HepG2 (cell line): ENCODE results near the gene METTL26. TPM values are rescaled to one million over a fixed set of nuclear protein-coding genes. Genes with fewer than 3 reads are reported as not detected.

ENCODE experiments used
- DNMT3B ChIP-seq: conservative IDR thresholded peaks from 2 replicates; pipeline ENCODE4 v1.6.1; 2016; ENCODE audit warnings: missing biosample characterization, control low read depth
- ELF1 ChIP-seq: sonication (generic); formaldehyde crosslinking; IDR thresholded peaks from 2 replicates; pipeline ENCODE4 v1.4.0; 2020; ENCODE audit warnings: missing genetic modification reagents
- GATA4 ChIP-seq: sonication (generic); IDR thresholded peaks from 2 replicates; pipeline ENCODE4 v1.6.1; 2016; ENCODE audit warnings: antibody characterized with exemption, low read depth, borderline replicate concordance
- HDAC1 ChIP-seq: sonication (generic); formaldehyde crosslinking; IDR thresholded peaks from 2 replicates; pipeline ENCODE4 v1.5.1; 2020; ENCODE audit warnings: mild to moderate bottlenecking, missing genetic modification reagents
- KDM4B ChIP-seq: sonication (generic); formaldehyde crosslinking; IDR thresholded peaks from 2 replicates; pipeline ENCODE4 v1.4.0; 2020; ENCODE audit warnings: missing genetic modification reagents
- KDM6A ChIP-seq: IDR thresholded peaks from 2 replicates; pipeline ENCODE4 v1.6.1; 2016; ENCODE audit warnings: low read depth
- MIER3 ChIP-seq: IDR thresholded peaks from 2 replicates; pipeline ENCODE4 v1.6.1; 2016; ENCODE audit warnings: missing compliant biosample characterization, borderline replicate concordance
- MTA1 ChIP-seq: sonication (generic); formaldehyde crosslinking; IDR thresholded peaks from 2 replicates; pipeline ENCODE4 v1.4.0; 2020; ENCODE audit warnings: missing genetic modification reagents, mild to moderate bottlenecking, borderline replicate concordance
- PPARG ChIP-seq: conservative IDR thresholded peaks from 2 replicates; pipeline ENCODE4 v1.6.1; 2016; ENCODE audit warnings: missing biosample characterization, missing genetic modification reagents
- SRF ChIP-seq: IDR thresholded peaks from 2 replicates; pipeline ENCODE4 v1.6.1; 2011; ENCODE audit warnings: mild to moderate bottlenecking, low read depth, low read length, moderate library complexity
- ZBTB38 ChIP-seq: sonication (generic); formaldehyde crosslinking; IDR thresholded peaks from 2 replicates; pipeline ENCODE4 v1.5.1; 2020; ENCODE audit warnings: mild to moderate bottlenecking, missing genetic modification reagents
- ZNF136 ChIP-seq: sonication (generic); formaldehyde crosslinking; IDR thresholded peaks from 2 replicates; pipeline ENCODE4 v1.8.1; 2022; ENCODE audit warnings: low read depth, mild to moderate bottlenecking, moderate library complexity, missing genetic modification reagents
- ZNF234 ChIP-seq: sonication (generic); formaldehyde crosslinking; conservative IDR thresholded peaks from 2 replicates; pipeline ENCODE4 v1.5.1; 2020; ENCODE audit warnings: mild to moderate bottlenecking, missing genetic modification reagents
- ZNF441 ChIP-seq: sonication (generic); formaldehyde crosslinking; IDR thresholded peaks from 2 replicates; pipeline ENCODE4 v1.7.0; 2021; ENCODE audit warnings: missing genetic modification reagents, borderline replicate concordance
- polyA plus RNA-seq, 8 experiments: library from polyadenylated mRNA; depleted of rRNA in 3 of 8; stranded (reverse) in 7 of 8; unstranded in 1 of 8; fragments of >200 nt; fragmentation: Illumina TruSeq in 4 of 8; extraction: Trizol in 4 of 8; gene quantifications; 2 replicates each; pipeline versions ENCODE4 v1.2.1 to v1.2.3, GENCODE V29; 2011 to 2016; ENCODE audit warnings: low read depth in 4 of 8, missing spikeins in 1 of 8, mixed read lengths in 1 of 8; ENCODE audit not compliant: insufficient read depth in 1 of 8
- total RNA-seq, 5 experiments: library from RNA; depleted of rRNA; stranded (reverse); fragments of >200 nt; fragmentation: Illumina TruSeq; extraction: Trizol; gene quantifications; 2 replicates each; pipeline ENCODE4 v1.2.3, GENCODE V29; 2016; ENCODE audit warnings: low read depth in 1 of 5
- TF ChIP-seq, protein P1 (sequence below), 2 experiments: IDR thresholded peaks; 2 replicates each; pipeline ENCODE4 v1.6.1; 2011 to 2012; ENCODE audit warnings: low read length in 2 of 2, borderline replicate concordance in 1 of 2, low read depth in 1 of 2, mild to moderate bottlenecking in 1 of 2, moderate library complexity in 1 of 2
- TF ChIP-seq, protein P2 (sequence below), 2 experiments: fragments of 450-650 bp in 1 of 2; sonication (generic) in 1 of 2; formaldehyde crosslinking; IDR thresholded peaks; 2 replicates each; pipeline versions ENCODE4 v1.5.0 to v1.8.0; 2020 to 2022; ENCODE audit warnings: mild to moderate bottlenecking in 1 of 2, missing genetic modification reagents in 1 of 2
- TF ChIP-seq, protein P3 (sequence below): IDR thresholded peaks from 2 replicates; pipeline ENCODE4 v1.4.0; 2020; ENCODE audit warnings: mild to moderate bottlenecking, missing genetic modification reagents
- TF ChIP-seq, protein P4 (sequence below): sonication (generic); formaldehyde crosslinking; IDR thresholded peaks from 2 replicates; pipeline ENCODE4 v1.4.0; 2020; ENCODE audit warnings: missing genetic modification reagents, borderline replicate concordance

The METTL26 gene
- total and polyA plus RNA-seq, 2 of the 13 experiments (the other 11 are each of a cell fraction or from before 2014, with no cell fraction given) = 65.5 to 70.1 TPM

DNA sequence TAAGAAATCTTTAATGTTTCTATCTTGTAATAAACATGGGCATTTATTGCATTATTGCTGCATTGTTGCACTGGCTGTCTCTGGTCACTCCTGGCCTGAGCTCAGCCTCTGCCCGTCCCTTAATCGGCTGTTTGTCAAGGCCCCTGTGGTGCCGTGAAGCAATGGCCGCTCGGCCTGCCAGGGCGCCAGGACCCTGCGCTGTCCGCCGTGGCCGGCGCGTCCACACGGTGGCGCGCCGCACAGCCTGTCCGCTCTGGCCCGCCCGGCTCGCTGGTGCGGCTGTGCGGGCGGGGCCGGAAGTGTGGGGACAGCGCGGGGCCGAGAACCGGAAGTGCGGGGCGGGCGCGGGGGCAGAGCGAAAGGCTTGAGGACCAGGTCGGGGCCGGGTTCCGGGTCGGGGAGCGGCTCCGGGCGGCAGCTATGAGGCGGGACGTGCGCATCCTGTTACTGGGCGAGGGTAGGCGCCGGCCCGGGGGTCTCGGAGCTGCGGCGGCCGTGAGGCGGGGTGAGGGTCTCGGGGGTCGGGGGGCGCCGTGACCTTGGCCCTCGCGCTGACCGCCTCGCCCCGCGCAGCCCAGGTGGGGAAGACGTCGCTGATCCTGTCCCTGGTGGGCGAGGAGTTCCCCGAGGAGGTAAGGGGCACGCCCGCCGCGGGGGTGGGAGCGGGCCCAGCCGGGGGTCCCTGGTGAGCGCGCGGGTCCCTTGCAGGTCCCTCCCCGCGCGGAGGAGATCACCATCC lies 31.8 kb upstream of the METTL26 start, which contains the start of gene RHOT2 (continued):
- TF ChIP-seq, protein P1, sequence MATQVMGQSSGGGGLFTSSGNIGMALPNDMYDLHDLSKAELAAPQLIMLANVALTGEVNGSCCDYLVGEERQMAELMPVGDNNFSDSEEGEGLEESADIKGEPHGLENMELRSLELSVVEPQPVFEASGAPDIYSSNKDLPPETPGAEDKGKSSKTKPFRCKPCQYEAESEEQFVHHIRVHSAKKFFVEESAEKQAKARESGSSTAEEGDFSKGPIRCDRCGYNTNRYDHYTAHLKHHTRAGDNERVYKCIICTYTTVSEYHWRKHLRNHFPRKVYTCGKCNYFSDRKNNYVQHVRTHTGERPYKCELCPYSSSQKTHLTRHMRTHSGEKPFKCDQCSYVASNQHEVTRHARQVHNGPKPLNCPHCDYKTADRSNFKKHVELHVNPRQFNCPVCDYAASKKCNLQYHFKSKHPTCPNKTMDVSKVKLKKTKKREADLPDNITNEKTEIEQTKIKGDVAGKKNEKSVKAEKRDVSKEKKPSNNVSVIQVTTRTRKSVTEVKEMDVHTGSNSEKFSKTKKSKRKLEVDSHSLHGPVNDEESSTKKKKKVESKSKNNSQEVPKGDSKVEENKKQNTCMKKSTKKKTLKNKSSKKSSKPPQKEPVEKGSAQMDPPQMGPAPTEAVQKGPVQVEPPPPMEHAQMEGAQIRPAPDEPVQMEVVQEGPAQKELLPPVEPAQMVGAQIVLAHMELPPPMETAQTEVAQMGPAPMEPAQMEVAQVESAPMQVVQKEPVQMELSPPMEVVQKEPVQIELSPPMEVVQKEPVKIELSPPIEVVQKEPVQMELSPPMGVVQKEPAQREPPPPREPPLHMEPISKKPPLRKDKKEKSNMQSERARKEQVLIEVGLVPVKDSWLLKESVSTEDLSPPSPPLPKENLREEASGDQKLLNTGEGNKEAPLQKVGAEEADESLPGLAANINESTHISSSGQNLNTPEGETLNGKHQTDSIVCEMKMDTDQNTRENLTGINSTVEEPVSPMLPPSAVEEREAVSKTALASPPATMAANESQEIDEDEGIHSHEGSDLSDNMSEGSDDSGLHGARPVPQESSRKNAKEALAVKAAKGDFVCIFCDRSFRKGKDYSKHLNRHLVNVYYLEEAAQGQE (IDR thresholded peaks at IDR 0.05; ENCODE audit: borderline replicate concordance in 1 of 2, low read depth in 1 of 2, low read length in 2 of 2) = no peak
- TF ChIP-seq KDM4B (CRISPR knock-in tag) (no peak), ZNF136 (CRISPR knock-in tag) (no peak), SRF (no peak), GATA4 (no peak), ZNF441 (peak; percentile 65; the same call in 1 of the 2 replicates), MTA1 (peak; percentile 83; the same call in 1 of the 2 replicates), ZNF234 (peak; percentile 77; the same call in 1 of the 2 replicates), HDAC1 (CRISPR knock-in tag) (peak; percentile 82), KDM6A (CRISPR knock-in tag) (no peak), MIER3 (CRISPR knock-in tag) (peak; percentile 44; the same call in 1 of the 2 replicates), DNMT3B (CRISPR knock-in tag) (no peak), PPARG (CRISPR knock-in tag) (peak; percentile 77), ZBTB38 (CRISPR knock-in tag) (peak; percentile 92), ELF1 (CRISPR knock-in tag) (peak; percentile 75)
- TF ChIP-seq, protein P2, sequence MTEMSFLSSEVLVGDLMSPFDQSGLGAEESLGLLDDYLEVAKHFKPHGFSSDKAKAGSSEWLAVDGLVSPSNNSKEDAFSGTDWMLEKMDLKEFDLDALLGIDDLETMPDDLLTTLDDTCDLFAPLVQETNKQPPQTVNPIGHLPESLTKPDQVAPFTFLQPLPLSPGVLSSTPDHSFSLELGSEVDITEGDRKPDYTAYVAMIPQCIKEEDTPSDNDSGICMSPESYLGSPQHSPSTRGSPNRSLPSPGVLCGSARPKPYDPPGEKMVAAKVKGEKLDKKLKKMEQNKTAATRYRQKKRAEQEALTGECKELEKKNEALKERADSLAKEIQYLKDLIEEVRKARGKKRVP (CRISPR knock-in tag; IDR thresholded peaks at IDR 0.05) = peak in 1 of 2 experiments; percentile 54; a peak in 1 of 4 replicates
- TF ChIP-seq, protein P3, sequence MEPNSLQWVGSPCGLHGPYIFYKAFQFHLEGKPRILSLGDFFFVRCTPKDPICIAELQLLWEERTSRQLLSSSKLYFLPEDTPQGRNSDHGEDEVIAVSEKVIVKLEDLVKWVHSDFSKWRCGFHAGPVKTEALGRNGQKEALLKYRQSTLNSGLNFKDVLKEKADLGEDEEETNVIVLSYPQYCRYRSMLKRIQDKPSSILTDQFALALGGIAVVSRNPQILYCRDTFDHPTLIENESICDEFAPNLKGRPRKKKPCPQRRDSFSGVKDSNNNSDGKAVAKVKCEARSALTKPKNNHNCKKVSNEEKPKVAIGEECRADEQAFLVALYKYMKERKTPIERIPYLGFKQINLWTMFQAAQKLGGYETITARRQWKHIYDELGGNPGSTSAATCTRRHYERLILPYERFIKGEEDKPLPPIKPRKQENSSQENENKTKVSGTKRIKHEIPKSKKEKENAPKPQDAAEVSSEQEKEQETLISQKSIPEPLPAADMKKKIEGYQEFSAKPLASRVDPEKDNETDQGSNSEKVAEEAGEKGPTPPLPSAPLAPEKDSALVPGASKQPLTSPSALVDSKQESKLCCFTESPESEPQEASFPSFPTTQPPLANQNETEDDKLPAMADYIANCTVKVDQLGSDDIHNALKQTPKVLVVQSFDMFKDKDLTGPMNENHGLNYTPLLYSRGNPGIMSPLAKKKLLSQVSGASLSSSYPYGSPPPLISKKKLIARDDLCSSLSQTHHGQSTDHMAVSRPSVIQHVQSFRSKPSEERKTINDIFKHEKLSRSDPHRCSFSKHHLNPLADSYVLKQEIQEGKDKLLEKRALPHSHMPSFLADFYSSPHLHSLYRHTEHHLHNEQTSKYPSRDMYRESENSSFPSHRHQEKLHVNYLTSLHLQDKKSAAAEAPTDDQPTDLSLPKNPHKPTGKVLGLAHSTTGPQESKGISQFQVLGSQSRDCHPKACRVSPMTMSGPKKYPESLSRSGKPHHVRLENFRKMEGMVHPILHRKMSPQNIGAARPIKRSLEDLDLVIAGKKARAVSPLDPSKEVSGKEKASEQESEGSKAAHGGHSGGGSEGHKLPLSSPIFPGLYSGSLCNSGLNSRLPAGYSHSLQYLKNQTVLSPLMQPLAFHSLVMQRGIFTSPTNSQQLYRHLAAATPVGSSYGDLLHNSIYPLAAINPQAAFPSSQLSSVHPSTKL = peak; percentile 10; the same call in 1 of the 2 replicates
- TF ChIP-seq, protein P4, sequence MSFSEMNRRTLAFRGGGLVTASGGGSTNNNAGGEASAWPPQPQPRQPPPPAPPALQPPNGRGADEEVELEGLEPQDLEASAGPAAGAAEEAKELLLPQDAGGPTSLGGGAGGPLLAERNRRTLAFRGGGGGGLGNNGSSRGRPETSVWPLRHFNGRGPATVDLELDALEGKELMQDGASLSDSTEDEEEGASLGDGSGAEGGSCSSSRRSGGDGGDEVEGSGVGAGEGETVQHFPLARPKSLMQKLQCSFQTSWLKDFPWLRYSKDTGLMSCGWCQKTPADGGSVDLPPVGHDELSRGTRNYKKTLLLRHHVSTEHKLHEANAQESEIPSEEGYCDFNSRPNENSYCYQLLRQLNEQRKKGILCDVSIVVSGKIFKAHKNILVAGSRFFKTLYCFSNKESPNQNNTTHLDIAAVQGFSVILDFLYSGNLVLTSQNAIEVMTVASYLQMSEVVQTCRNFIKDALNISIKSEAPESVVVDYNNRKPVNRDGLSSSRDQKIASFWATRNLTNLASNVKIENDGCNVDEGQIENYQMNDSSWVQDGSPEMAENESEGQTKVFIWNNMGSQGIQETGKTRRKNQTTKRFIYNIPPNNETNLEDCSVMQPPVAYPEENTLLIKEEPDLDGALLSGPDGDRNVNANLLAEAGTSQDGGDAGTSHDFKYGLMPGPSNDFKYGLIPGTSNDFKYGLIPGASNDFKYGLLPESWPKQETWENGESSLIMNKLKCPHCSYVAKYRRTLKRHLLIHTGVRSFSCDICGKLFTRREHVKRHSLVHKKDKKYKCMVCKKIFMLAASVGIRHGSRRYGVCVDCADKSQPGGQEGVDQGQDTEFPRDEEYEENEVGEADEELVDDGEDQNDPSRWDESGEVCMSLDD (CRISPR knock-in tag) = 0 out of 2 replicates have a peak, but pooled peaks have one; percentile 13
